Left forelimb (tissue), 1 donor: Measurements from ENCODE around the gene DESI1.
"Not testable (repeated sequence)": the region's sequence is repeated elsewhere in the genome, so short reads cannot be mapped to it uniquely, and the experiment has no call there.

Source experiments
- DNase-seq: peaks from one replicate; pipeline ENCODE4 v3.0.0-alpha.2; 2018; ENCODE audit warnings: low spot score

DESI1 gene

DNA sequence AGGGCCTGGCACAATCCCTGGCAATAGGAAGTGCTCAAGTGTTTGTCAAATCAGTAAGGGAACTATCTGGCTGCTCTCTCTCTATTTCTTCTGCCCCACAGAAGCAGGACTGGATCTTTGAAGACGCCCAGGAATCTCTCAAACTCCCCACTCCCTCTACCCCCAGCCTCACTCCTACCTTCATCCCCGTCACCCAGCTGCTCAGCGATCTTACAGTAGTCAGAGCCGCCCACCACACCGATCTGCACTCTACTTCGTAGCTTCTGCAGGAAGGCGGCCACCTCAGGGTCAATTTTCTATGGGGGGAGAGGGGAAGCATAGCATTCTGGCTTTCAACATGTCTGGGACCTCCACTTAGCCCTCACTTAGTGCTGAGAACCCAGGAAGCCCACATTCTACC, 34.9 kb downstream of the DESI1 start:
- no peak for DNase-seq

DNA sequence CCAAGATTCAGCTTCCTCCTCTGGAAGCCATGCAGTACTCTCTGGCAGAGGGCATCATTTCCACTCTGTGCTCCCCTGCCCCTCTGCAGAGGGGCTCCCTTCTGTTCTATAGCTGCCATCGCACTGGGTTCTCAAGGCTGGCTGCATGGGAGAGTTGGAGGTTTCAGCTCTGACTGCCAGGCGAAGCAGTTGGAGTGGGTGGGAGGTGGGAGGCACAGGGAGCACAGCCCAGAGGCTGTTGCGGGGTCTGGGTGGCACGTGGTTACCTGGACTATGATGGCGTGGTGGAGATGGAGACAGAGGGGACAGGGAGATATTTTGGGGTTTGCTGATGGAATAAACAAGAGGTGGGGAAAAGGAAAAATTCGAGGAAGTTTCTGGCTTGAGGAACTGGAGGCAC, 36.0 kb downstream of the DESI1 start:
- no peak for DNase-seq

DNA sequence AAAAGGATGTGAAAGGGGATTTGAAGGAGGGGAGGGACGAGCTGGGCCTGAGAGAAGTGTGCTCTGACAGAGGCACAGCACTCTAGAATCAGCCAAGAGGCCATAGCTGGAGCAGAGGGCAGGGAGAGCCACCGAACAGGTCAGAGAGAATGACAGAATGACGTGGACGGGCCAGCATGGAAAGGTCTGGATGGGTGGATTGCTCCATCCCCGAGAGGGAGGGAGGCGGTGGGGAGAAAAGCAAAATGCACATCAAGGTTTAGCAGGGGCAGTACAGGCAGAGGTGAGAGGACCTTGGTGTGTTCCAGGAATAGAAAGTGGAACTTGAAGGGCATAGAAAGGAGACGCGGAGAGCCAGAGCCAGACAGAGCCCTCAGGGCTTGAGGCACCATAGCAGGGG, 38.1 kb downstream of the DESI1 start:
- DNase-seq: no peak

DNA sequence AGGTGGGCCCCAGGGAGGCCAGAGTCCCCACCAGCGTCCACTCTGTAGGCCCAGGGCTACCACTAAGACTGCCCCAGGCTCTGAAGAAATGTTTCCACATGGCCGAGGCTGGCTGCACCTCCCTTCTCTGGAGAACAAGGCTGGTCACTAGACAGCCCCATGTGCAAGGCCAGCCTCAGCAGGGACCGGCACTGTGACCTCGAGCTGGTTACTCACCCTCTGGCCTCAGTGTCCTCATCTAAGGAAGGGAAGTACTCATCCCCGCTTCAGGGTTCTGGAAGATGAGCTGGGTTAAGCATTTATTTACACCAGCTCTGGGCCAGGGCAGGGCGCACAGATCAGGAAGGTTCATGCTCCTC, 40.9 kb downstream of the DESI1 start:
- DNase-seq: no peak

DNA sequence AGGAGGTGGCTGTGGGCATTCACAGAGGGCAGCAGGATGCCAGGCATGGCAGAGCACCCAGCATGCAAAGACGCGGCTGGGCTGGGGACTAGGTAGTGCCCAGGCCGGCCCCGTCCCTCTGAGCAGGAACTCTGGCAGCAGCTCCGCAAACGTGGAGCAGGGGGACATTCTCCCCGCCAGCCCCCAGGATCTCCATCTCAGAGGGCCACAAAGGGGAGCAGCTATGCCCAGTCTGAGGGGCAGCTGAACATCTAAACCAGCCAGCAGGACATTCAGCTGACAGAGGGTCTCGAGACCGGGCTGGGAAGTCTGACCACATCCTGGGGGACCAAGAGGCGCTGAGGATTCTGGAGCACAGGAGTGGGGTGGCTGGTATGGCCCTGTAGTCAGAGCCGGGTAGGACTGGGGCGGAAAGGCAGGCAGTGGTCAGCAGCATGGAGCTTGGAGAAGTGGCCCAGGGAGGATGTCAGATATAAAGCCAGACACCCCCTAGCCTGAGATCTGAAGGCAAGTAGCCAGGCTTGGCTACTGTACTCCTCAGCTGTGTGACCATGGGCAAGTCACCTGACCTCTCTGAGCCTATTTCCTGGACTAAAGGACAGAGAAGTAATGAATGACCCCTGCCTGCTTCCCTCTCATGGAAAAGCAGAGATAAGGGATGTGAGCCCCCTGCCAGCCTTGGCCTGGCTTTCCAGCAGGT, 41.4 kb downstream of the DESI1 start:
- no peak for DNase-seq

DNA sequence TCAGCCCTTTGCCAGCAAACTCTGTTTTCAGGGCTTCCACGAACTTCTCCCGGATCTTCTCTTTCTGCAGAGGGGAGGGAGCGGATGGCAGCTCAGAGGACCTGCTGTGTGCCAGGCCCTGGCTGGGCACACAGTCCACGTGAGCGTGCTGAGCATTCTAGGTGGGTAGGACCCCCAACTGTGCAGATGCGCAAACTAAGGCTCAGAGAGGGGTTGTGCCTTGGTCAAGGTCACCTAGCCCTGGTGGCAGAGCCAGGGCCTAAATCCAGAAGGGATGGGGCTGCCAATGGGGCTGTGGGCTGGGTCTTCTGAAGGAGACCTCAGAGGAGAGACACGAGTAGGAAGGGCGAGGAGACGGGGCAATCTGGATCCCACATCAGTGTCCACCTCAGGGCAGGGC, 42.0 kb downstream of the DESI1 start:
- DNase-seq: no peak

DNA sequence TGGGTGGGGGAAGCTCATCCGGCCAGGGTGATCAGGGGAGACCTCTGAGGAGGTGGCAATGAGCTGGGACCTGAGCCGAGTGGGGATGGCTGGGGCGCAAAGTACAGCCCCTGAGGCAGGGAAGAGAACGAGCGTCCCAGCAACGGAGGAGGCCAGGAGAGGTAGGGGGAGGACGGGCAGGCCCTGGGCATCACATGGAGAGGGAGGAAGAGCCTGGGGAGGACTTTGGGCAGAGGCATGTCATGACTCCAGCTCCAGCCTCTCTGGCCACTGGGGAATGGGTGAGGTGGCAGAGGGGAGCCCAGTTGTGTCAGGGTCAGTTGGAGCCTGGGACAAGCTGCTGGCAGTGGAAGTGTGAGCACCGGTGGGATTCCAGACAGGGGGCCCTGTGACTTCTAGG, 42.7 kb downstream of the DESI1 start:
- DNase-seq: no peak

DNA sequence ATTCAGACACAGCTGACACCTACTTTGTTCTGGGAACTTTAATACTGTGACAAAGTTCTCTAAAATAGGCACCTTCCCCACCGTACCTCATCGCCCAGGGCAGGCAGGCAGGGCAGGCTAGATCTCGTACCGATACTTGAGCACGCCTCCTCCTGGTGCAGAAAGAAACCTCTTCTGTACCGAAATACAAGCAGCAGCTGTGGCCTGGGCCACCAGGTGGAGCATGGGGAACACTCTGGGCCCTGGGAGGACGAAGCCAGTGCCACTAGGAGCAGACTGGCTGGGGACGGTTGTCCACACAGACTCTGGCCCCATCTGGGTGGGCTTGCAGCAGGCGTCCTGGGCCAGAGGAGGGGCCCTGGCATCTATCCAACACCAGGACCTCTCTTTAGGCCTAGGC, 44.0 kb downstream of the DESI1 start:
- DNase-seq: no peak

DNA sequence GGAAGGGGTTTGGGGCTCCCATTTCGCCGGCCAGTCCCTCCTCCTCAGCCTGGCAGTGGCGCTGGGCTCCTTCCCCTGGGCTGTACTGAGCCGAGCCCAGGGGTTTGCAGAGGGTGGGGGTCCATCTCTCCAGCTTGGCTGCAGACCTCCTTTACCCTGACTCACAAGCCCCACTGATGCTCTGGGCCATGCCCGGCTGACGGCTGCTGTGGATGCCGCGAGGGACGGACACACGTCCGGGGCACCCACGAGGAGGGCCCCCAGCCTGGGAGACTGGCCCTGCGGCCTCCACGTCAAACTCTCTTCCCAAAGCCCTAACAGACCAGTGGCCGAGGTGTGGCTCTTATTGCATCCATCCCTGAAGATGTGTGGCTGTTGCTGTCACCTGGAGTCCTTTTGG, 45.3 kb downstream of the DESI1 start:
- no peak for DNase-seq

DNA sequence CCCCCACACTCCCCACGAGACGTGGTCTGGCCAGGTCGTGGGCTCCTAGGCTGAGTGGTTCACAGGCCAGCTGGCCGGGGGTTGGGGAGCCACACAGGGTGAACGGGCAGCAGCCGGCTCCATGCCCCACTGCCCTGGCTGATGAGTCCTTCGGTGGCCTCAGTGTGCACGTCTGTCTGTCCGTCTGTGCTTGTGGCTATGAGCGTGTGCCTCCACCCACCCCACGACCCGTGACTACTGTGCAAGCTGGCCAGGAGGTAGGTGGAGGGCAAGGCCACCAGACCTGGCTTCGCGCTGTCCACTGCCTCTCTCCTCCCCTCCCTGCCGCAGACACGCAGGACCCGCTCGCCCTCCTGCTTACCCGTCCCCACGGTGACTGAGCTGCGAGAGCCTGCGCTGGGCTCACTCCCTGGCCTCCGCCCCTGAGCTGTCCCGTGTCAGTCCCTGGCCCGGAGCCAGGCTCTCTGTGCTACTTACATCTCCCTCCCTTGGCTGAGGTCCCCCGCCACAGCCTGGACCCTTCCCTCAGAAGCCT, 45.9 kb downstream of the DESI1 start:
- peak; percentile 70 for DNase-seq

DNA sequence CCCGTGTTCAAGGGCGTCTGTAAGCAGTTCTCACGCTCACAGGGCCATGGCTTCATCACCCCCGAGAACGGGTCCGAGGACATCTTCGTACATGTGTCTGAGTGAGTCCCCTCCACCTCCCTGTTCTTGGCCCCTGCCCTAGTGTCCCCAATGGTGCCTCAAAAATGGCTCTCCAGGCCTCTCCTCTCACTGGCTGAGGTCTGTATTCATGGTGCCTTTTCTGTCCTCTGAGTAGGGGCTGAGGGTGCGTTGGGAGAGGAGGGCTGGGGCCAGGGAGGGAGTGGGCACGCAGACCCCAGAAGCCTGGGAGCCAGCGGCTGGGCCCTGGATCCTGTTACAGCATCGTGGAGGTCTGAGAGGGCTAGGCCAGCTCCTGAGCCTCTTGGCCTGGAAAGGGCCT, 47.2 kb downstream of the DESI1 start:
- no peak for DNase-seq

DNA sequence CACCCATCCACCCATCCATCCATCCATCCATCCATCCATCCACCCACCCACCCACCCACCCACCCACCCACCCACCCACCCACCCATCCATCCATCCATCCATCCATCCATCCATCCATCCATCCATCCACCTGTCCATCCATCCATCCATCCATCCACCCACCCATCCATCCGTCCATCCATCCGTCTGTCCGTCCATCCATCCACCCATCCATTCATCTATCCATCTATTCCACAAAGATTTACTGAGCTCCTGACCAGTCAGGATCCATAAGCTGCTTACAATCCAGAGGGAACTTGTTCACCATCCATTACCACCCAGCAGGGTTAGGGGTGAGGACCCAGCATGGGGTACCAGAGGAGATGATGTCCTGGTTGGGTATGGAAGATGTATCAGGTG, 48.5 kb downstream of the DESI1 start:
- not testable (repeated sequence) for DNase-seq

DNA sequence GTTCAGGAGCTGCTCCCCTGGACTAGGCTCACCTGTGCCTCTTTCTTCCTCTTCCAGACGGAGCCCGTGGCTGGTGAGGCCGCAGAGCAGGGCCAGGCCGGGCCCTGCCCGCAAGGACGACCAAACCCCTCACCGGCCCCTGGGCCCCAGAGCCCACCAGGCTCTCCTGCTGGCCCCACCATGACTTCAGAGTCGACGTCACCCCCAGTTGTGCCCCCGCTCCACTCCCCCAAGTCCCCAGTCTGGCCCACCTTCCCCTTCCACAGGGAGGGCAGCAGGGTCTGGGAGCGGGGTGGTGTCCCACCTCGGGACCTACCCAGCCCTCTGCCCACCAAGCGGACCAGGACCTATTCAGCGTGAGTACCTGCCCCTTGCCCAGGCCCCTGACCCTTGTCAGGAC, 49.1 kb downstream of the DESI1 start:
- DNase-seq: no peak

DNA sequence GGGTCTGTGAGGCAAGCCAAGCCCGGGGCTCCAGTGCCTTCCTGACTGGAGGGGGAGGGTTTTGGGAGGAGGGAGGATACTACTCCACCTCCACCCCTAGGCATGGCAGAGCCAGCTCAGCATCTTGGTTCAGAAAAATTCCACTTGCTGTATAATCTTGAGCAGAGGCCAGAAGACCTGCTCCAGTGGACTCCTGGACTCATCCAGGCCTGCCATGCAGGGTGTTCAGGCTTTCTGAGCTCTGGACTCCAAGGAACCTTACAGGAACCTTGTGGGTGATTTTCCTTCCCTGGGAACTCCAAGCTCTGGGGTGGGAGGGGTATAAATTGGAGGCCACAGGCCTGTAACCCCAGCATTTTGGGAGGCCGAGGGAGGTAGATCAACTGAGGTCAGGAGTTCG, 50.6 kb downstream of the DESI1 start:
- DNase-seq: no peak

DNA sequence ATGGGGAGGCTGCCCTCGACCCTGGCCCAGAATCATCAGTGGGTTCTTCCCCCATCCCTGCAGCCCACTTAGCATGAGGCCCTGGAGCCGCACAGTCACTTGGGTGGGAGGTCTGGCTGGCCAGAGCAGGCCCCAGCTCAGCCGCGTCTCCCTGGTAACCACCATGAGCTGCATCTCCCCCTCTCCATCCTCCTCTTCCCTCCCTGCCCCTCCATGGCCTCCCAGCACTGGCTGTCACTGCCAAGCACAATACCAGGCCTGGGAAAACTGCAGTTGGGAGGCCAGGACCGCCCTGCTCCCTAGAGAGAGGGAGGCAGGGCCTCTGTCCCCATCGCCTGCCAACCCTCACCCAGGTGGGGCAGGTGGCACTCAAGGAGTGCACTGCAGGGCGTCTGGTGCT, 52.0 kb downstream of the DESI1 start:
- DNase-seq: no peak

DNA sequence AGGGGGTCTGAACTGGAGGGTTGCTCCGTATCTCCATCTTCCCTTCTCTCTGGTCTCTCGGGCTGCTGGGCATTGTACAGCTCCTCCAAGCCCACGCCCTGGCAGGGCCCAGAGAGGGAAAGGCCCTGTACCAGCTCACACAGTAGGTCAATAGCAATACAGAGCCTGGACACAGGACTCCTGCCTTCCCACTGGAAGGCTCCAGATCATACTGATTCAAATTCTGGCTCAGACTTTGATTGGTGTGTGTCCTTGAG, 53.4 kb downstream of the DESI1 start:
- DNase-seq: no peak

DNA sequence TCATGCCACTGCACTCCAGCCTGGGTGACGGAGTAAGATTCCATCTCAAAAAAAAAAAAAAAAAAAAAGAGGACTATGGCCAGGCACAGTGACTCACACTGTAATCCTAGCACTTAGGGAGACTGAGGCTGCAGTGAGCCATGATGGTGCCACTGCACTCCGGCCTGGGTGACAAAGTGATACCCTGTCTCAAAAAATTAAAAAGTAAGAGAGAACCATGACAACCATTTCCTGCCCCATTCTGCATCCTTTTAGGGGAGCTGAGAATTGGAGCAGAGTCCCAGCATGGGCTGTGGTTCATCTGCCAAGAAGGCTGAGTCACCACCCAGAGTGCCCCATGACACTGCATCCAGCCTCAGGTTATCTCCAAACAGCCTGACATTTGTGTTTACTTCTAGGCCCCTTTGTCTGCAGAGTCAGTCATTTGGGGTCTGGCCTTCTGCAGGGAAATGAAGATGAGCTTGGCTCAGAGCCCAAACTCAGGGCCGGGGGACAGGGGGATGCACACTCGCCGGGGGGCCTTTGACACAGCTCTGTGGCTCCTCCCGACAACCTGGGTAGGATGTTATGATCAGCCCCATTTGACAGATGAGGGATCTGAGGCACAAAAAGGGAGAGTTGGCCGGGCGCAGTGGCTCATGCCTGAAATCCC, 55.3 kb downstream of the DESI1 start:
- no peak for DNase-seq

DNA sequence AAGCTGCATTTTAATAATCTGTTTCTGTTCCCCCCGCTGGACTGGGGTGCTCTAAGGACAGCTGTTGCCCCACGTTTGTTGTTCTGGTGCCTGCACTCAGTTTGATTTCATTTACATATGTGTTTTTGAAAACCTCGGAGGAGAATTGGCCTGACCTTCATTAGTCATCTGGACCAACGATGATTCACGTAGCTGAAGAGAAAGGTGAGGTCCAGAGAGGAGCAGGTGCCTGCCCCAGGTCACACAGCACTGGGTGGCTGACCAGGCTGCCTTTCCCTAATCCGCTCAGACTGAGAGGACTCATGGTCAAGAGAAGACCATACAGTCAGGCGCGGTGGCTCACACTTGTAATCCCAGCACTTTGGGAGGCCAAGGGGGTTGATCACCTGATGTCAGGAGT, 56.3 kb downstream of the DESI1 start:
- DNase-seq: no peak

DNA sequence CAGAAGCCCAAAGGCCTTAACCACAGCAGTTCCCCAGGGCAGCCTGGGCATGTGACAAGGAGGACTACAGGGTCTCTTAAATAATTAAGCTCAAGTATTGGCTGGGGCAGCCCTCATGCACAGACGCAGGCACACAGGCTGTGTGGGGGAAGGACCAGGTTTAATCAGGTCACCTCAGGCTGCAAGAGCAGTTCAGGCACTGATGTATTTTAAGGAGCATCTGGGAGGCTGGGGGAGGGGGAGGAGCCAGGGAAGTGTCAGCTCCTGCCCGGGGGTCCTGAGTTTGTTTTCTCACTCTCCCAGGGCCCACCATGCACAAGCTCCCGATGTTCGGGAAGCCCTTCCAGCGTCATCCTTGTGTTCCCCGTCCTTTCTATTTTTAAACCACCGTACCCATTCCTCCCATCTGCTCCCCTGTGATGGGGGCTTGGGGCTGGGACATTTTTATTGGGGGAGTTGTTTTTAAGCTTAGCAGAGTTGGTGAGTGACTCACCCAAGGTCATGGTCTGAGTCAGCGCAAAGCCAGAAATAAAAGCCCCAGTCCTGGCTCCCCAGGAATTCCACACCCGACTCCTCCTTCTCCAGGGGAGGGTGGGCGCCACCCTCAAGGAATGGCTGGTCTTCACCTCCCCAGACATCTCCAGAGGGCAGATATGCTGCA, 57.7 kb downstream of the DESI1 start:
- DNase-seq: no peak

DNA sequence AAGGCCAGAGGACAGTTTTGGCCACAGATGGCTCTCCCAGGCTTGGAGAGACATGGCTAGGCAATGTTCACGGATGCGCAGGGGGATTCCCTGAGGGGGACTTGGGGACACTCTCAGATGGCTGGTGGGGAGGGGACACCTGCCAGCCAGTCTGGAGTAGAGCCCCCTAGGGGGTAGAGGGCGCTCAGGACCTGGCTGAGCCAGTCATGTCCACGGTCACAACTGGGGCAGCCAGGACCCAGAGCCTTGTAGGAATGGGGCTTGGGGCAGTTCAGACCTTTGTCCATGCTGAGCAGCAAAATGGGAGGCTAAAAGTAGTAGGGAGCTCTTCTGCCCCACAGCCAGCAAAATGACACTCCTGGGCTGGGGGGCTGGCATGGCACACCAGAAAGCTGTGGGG, 58.4 kb downstream of the DESI1 start:
- DNase-seq: no peak

DNA sequence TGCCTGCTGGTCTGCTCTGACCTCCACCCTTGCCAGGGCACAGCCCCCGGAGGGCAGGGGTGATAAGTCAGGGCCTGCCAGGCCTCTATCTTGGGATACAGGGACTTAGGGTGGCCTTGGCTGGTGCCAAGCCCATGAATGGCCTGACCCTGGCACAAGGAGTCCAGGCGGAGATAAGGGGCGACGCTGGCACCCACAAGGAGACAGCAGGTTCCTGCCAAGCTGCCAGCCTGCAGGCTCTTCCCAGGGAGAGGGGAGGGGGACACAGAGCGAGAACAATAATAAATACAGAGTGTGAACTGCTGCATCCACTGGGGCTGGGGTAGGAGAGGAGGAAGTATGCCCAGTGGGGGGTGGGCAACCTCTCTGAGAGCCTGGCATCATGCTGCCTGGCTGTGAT, 59.1 kb downstream of the DESI1 start:
- DNase-seq: no peak

DNA sequence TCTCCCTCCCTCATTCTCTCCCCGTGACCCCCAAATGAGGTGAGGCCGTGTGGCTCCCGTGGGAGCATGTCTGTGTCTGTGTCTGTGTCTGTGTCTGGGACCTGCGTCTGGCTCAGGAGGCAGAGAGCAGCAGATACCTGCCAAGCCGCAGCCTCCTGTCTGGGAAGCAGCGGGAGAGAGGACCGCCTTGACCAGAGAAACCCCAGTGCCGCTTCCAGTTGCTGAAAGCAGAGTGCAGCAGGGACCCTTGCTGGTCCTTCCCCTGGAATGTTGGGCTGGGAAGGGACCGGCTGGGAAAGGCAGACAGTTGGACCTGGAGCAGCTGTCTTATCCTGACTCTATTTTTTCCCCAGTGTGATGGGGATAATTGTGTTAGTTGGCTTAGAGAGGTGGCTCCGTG, 59.5 kb downstream of the DESI1 start:
- DNase-seq: no peak

DNA sequence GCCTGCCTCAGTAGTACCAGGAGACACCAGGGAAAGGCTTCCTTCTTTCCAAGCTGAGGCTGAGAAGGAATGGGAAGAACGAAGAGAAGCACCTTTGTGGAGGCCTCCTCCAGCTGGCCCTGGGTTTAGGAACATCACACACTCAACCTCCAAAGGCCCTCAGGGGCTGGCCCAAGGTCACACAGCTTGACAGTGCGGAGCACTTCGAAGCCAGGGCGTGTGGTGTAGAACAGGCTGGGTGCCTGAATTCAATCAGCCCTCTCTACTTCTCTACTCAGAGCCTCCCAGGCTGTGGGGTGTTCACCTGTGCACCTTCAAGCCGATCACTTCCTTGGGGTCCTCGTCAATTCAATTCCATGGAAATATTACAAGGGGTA, 60.8 kb downstream of the DESI1 start:
- no peak for DNase-seq

DNA sequence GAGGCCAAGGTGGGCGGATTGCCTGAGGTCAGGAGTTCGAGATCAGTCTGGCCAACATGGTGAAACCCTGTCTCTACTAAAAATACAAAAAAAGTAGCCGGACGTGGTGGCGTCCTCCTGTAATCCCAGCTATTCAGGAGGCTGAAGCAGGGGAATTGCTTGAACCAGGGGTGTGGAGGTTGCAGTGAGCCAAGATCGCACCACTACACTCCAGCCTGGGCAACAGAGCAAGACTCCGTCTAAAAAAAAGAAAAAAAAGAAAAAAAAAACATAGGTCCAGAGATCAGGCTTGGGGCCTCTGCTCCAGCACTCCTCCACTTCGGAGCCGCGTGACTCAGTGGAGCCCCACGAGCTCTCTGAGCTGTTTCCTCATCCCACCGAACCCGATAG, 62.6 kb downstream of the DESI1 start:
- not testable (repeated sequence) for DNase-seq
